Measurements from ENCODE around the gene TLR1.
"Not testable (repeated sequence)": the region's sequence is repeated elsewhere in the genome, so short reads cannot be mapped to it uniquely, and the experiment has no call there.

The TLR1 gene

DNA sequence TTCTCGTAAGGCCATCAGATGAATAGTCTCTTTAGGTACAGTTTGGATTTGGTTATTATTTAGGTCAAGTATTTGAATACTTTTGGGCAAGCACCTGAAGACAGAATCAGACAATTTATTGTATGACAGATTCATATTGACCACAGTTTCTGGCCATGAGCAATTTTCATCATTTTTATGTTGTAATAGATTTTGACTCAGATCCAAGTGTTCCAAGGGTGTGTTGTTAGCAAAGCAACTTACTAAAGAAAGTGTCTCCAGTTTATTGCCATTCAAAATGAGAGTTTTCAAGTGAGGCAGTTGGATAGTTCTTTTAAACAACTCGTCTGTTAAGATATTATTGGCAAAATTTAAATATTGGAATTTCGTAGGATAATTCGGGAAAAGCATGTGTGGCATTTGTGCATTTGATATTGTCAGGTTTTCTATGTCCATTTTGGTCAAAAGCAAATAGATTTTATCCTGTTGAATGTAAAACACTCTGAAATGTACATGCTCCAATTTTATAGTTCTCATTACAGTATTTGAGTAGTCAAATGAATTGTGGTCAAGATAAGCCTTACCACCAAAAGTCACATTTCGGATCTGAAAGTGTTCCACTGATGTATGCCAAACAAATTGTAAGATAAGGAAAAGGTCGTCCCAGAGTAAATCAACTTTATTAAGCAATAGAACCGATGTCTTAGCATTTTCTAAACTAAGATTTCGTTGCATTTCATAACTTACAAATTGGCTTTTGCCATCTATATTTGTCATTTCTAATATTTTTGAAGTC, 30.2 kb downstream of the TLR1 start:
- no peak for DNase-seq (ENCODE audit: low read depth)

DNA sequence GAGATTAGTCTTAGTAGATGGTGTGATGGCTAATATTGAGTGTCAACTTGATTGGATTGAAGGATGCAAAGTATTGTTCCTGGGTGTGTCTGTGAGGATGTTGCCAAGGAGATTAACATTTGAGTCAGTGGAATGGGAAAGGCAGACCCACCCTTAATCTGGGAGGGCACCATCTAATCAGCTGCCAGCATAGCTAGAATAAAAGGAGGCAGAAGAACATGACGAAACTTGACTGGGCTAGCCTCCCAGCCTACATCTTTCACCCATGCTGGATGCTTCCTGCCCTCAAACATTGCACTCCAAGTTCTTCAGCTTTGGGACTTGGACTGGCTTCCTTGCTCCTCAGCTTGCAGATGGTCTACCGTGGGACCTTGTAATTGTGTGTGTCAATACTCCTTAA, 34.3 kb downstream of the TLR1 start:
- DNase-seq (ENCODE audit: low read depth), result not testable (repeated sequence)

DNA sequence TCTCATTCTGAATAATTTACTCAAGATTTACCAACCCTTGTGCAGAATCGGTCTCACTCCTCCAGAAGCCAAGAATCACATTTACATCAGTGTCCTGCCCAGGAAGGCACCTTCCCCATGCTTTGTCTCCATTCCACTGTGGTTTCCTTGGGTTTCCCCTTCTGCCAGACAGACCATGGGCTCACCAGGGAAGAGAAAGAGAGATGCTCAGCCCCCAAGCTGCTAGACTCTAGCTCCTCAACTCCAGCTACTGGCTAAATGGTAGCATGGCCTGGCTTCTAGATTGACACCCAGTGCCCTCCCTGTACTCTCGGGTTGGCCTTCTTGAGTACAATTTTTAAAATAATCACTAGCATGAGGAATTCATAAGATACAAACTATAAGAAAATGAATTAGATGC, 34.7 kb downstream of the TLR1 start:
- DNase-seq (ENCODE audit: low read depth), result no peak

DNA sequence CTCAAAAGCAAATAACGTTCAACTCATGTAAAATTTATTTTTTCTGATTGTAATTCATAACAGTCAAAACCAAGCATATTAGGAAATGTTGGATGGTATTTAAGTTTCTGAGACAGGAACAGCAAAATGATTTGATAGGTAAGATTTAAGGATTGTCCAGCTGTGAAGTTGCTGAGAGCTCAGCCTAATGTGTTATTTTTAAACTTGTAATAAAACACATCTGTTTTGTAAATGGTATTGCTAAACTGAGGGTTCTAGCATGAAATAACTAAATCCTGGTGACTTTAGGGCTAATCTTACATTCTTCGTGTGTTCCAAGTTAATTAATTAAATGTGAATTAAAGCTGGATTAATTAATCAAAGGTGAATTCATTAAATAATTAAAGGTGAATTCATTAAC, 35.1 kb downstream of the TLR1 start:
- DNase-seq (ENCODE audit: low read depth), result no peak

DNA sequence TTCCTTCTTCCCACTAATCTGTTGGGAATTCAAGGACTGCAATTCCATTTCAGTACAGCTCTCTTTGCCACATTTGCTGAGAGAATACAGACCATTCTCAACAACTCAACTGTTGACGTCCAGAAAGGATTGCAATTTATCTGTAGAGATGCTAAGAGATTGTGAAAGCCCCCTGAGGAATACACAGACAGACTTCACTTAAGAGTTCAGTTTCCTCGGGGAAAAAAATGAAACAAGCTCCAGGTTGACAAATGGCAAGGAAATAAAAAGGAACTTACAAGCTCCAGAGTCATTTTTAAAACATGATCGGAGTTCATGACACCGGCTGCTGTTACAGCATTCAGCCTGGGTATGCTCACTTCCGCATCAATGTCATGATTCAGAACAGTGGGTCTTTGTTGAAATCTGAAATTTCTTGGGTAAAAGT, 35.6 kb downstream of the TLR1 start:
- DNase-seq (ENCODE audit: low read depth), result no peak

DNA sequence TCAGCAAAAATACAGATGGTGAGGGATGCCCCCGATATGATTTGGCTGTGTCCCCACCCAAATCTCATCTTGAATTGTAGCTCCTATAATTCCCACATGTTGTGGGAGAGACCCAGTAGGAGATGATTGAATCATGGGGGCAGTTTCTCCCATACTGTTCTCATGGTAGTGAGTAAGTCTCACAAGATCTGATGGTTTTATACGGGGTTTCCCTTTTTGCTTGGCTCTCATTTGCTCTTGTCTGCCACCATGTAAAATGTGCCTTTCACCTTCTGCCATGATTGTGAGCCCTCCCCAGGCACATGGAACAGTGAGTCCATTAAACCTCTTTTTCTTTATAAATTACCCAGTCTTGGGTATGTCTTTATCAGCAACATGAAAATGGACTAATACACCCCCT, 37.7 kb downstream of the TLR1 start:
- DNase-seq (ENCODE audit: low read depth), result not testable (repeated sequence)

DNA sequence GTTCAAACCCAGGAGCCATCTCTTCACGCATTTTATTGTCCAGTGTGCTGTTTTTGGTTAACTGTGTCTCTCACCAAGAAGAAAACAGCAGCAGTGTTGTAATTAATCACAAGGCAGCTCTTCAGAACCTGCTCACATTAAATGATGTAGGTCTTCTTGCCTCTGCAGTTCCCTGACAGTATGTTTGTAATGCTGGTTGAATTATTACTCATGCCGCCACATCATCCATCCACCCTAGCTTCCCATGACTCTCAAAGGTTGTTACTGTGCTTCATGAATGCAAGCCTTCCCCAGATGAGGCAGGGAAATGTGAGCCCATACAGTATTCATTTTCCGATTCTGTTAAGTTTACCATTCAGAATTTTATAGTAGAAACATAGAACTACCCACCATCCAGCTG, 39.2 kb downstream of the TLR1 start:
- DNase-seq (ENCODE audit: low read depth), result no peak

DNA sequence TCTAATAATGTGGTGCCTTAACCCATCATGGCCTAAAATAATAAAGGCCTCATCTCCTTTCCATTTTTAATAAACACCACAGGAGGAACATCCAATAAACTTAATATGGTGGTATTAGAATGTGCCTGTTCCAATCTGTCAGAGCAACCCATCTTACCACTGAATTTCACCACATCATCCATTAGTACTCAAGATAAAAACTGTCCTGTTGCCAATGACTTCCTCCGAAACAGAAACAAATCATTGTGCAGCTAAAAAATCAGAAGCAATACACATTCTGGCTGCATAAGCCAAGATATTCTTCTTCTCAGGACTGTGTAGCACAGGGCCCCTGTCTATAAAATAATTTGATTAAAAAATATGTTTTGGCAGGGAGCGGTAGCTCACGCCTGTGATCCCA, 40.3 kb downstream of the TLR1 start:
- DNase-seq (ENCODE audit: low read depth), result no peak

DNA sequence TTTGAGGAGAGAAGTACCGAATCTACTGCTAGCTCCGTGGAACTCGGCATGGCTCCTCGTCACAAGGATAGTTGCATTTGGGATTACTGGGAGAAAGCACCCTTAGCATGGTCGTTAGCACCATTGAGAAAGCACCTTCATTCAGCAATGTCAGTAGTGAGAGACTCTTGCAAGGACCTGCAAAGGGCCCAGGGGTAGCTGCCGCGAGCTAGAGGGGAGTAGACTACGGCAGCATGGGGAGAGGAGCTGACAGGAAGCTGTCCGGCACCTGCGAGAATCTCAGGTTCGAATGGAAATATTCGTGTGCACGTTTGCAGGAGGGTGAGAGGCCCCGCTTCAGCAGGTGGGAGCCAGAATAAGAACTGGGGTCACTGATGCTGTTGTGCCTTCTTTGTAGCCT, 42.0 kb downstream of the TLR1 start:
- DNase-seq (ENCODE audit: low read depth), result no peak

DNA sequence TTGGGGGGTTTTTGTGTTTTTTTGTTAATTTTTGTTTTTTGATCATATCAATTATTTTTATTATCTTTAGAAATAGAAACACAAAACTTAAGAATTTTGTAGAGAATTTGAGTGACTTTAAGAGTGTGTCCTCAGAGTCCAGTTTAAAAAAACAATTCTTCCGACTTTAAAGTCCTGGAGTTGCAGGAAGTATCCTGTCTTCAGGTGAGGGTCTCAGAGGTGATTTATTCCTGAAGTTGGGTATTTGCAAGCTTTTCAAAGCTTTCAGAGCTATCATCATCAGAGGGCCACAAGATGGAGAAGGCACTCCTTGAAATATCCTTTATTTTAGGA, 44.8 kb downstream of the TLR1 start:
- DNase-seq (ENCODE audit: low read depth), result no peak

DNA sequence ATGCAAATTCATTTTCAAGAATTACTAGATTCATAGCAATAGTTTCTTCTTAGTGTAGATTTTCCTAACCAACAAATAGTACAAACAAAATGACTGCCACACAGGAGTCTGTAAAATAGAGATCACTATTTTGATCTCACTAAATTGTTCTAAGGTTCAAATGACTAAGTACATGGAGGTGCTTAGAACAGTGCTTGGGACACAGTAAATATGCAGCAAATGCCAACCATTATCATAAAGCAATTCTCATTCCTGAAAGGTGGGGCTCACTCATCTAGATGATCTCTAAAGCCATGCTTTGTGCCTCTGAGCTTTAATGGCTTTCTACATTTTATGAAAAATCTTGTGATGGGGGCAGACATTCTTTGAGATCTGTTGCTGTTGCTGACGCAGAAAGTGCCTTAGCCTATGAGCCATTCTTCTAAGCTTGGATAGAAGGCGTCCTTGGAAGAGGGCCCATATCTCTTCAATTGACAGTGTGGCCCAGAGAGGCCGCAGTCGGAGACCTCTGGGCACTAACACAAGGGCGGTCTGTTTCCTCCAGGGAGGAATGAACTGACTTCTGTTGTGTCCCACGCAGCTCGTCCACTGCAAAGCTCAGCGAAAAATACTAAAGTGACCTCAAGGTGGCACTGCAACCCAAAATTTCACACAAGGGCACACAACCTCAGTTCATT, 45.3 kb downstream of the TLR1 start:
- DNase-seq (ENCODE audit: low read depth), result peak; percentile 24

DNA sequence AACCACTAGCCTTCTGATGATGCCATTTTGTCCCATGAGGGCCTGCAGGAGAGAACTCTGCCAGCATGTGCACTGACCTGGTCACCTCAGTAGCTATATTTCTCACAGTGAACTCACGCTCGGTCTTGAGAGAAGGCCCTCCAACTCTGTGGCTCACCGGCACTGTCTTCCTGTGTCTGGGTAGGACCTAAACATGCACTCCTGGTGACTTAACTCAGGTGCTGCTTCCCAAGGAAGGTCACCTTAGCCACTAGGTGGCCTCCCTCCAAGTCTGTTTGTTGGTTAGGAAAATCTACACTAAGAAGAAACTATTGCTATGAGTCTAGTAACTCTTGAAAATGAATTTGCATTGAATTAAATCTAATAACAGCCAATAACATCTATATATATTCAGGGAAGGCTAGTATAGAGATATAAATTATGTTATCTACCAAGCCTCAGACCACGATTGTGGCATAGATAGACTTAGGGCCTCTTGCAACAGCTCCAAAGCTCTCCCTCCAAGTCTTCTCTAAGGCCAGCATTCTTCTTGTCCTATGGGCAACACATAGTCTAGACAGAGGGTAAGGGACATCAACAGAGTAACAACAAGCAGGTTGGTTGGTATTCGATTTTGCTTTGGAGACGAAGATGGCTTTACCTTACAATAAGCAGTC, 46.5 kb downstream of the TLR1 start:
- no peak for DNase-seq (ENCODE audit: low read depth)

DNA sequence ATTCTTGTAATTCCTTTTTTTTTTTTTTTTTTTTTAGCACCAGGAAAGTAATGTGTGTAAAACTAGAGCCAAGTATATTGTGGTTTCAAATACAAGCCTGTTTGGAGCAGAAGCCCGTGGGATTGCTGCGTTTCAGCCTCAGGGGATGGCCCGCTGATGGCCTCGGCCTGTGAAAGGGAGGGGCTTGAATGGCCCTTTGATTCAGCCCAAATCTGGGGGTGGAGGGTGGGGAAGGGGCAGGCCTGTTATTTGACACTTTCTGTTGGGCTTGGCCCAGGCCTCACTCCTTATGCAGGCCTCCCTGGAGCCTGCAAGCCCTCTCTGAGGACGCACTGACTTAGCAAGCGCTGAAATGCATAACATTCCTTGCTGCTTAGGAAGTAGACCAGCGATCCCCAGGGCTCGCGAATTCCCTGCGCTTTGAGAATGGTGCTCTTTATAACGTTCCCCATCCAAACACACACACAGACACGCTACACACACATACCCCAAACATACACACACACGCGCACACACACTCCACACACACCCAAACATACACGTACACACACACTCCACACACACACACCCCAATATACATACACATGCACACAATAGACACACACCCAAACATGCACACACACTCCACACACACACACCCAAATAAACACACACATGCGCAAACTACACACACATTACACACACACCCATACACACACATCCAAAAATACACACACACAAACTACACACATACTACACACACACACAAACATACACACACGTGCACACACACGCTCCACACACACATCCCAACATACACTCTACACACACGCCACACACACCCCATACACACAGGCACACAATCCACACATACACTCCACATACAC, 51.4 kb downstream of the TLR1 start:
- DNase-seq (ENCODE audit: low read depth), result no peak

DNA sequence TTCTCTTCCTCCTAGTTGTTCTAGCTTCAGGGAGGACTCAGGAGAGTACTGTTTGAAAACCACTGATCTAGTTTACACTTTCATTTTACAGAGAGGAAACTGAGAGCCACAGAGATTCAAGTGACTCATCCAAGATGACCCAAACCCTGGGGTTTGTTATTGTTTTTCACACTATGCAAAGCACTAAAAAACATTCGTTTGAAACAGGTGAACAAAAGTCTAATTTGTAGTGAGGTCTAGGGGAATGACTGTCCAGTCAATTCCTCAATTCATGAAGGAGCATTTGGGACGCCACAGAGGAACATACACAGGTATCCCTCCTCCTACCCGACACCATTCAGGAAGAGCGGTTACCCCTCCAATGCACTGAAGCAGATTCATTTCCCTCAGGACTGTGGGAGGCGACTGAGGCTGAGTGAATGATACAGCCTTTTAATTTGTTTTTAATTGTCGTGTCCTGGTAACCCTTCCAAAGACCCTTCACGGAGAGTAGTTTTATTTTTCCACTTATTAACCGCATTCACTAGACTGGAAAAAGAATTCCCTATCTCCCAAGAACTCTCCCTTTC, 52.1 kb downstream of the TLR1 start:
- DNase-seq (ENCODE audit: low read depth), result no peak

DNA sequence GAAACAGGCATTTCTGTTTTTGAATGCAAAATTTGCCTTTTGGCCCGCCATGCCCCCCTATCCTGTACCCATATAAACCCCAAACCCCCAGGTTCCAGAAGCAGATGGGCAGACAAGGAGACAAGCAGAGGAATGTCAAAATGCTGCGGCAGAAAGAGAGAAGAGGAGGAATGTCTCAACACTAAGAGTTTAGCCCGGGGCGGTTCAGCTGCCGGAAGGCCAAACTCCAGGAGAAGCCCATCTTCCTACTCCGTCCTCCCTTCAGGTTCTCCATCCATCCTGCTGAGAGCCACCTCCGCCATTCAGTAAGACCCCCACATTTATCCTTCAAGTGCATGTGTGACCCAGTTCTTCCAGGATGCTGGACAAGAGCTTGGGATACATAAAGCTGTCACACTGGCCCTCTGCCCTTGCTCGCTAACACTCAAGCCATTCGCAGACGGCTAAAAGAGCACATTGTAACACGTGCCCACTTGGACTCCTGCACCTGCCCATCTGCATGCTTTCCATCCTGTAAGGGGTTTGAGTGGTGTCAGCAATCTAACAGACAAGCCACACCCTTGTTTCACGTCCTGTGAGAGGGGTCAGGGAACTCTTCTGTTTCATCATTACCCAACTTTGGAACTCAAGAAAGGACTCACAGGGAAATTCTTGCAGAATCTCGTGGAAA, 53.1 kb downstream of the TLR1 start:
- DNase-seq (ENCODE audit: low read depth), result no peak

DNA sequence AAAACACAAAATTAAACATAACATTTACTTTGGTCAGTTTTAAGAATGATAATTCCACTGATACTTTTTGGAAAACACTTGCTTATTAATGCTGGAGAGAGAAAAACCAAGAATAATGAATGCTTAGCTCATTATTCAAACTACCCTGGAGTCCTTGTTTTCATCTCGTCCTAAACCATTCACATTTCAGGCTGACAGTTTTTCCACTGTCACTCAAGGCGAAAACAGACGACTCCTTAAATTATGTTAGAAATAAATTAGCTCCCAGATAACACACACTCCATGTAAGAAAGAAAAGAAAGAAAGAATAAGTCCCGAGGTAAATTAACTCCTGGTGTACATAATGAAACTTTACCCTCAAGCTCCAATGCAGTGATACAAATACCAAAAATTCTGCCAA, 55.3 kb downstream of the TLR1 start:
- no peak for DNase-seq (ENCODE audit: low read depth)

DNA sequence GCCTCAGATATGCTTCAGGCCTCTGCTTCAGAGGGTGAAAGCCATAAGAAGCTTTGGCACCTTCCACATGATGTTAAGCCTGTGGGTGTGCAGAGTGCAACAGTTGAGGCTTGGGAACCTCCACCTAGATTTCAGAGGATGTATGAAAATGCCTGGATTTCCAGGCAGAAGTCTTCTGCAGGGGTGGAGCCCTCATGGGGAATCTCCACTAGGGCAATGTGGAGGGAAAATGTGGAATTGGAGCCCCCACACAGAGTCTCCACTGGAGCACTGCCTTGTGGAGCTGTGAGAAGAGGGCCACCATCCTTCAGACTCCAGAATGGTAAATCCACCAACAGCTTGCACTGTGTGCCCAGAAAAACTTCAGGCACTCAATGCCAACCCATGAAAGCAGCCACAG, 57.0 kb downstream of the TLR1 start:
- no peak for DNase-seq (ENCODE audit: low read depth)
